HL-60 (cell line): ENCODE data around the gene FCF1.
A peak's percentile ranks its signal among the peaks of the same experiment; 100 is the strongest.

Experiments
- DNase-seq, 2 experiments: peaks; one replicate each; pipeline ENCODE4 v3.0.0-alpha.2; 2010 to 2020; ENCODE audit warnings: low read depth in 1 of 2, low spot score in 1 of 2
- H3K27ac ChIP-seq: fragments of 250-450 bp; sonication (Bioruptor Pico); replicated peaks from 2 replicates; pipeline ENCODE4 v1.5.1; 2020; ENCODE audit warnings: mild to moderate bottlenecking, moderate library complexity
- H3K27me3 ChIP-seq: fragments of 250-450 bp; sonication (Bioruptor Pico); 2 replicates; pipeline ENCODE4 v1.5.1; 2021; ENCODE audit warnings: mild to moderate bottlenecking, moderate library complexity; ENCODE audit not compliant: insufficient read depth, poor library complexity, severe bottlenecking
- H3K4me3 ChIP-seq: replicated peaks from 2 replicates; pipeline ENCODE4 v1.5.1; 2011; ENCODE audit warnings: mild to moderate bottlenecking, control low read depth, low read length; ENCODE audit not compliant: insufficient read depth
- CTCF ChIP-seq: IDR thresholded peaks from one replicate; pipeline ENCODE4 v1.5.1; 2011; ENCODE audit warnings: low read length, control low read depth, inconsistent platforms; ENCODE audit not compliant: insufficient read depth
- GABPA ChIP-seq: IDR thresholded peaks from 2 replicates; pipeline ENCODE4 v1.6.1; 2012; ENCODE audit warnings: low read depth
- POLR2AphosphoS5 ChIP-seq: IDR thresholded peaks from 2 replicates; pipeline ENCODE4 v1.6.1; 2012; ENCODE audit warnings: low read depth
- REST ChIP-seq: IDR thresholded peaks from 2 replicates; pipeline ENCODE4 v1.6.1; 2012; ENCODE audit warnings: low read depth; ENCODE audit not compliant: insufficient replicate concordance
- SPI1 ChIP-seq: IDR thresholded peaks from 2 replicates; pipeline ENCODE4 v1.6.1; 2012; ENCODE audit warnings: low read depth, mild to moderate bottlenecking, borderline replicate concordance

The FCF1 gene

GRCh38 chr14:74675219-74675618, 37.7 kb upstream of the FCF1 start:
- H3K27ac ChIP-seq, result no peak overlapping the region
- TF ChIP-seq CTCF (no peak), GABPA (no peak), POLR2AphosphoS5 (no peak), SPI1 (no peak), REST (no peak)
- DNase-seq, result no peak
- no peak overlapping the region for H3K4me3 ChIP-seq
- no peaks in the 10 kb centered on the region for H3K27me3 ChIP-seq

GRCh38 chr14:74682169-74682952, 30.6 kb upstream of the FCF1 start:
- Histone ChIP-seq H3K4me3 (no peak overlapping the region), H3K27ac (0 out of 2 replicates have a peak overlapping the region, but pooled peaks have one; percentile 11), H3K27me3 (no peaks in the 10 kb centered on the region)
- no peak for DNase-seq
- TF ChIP-seq CTCF, result no peak
- TF ChIP-seq SPI1, result no peak
- no peak for TF ChIP-seq GABPA
- no peak for TF ChIP-seq POLR2AphosphoS5
- TF ChIP-seq REST, result no peak

- Histone ChIP-seq H3K27me3 (no peaks in the 10 kb centered on the region), H3K27ac (peak overlapping the region; percentile 81), H3K4me3 (no peak overlapping the region)
- peak in 1 of 2 experiments; percentile 18 for DNase-seq
- TF ChIP-seq REST (no peak), SPI1 (peak; percentile 68; the same call in 1 of the 2 replicates)
Measured at GRCh38 chr14:74683406-74683805, 29.5 kb upstream of the FCF1 start.
